DOHH2 (cell line): Measurements from ENCODE around the gene KCNK17.

Experiments used
- H3F3A ChIP-seq: fragments of 200-600 bp; sonication (generic), shearing (Covaris generic); 2 replicates; pipeline ENCODE4 v1.6.0; 2016; ENCODE audit warnings: antibody characterized with exemption, mild to moderate bottlenecking; ENCODE audit not compliant: control insufficient read depth, insufficient read depth
- H3K27ac ChIP-seq: fragments of 200-600 bp; sonication (generic); 2 replicates; pipeline ENCODE4 v1.5.1; 2014; ENCODE audit warnings: low read depth, mild to moderate bottlenecking, low read length, moderate library complexity
- H3K27me3 ChIP-seq: fragments of 200-600 bp; sonication (generic); 2 replicates; pipeline ENCODE4 v1.6.1; 2014; ENCODE audit warnings: mild to moderate bottlenecking, low read length, mixed read lengths; ENCODE audit not compliant: control insufficient read depth
- H3K36me3 ChIP-seq: fragments of 200-600 bp; sonication (generic); 2 replicates; pipeline ENCODE4 v1.6.1; 2014; ENCODE audit warnings: mild to moderate bottlenecking, low read length, moderate library complexity, mixed read lengths; ENCODE audit not compliant: control insufficient read depth
- H3K4me1 ChIP-seq: fragments of 200-600 bp; sonication (generic); 2 replicates; pipeline ENCODE4 v1.6.1; 2014; ENCODE audit warnings: mild to moderate bottlenecking, low read length, mixed read lengths; ENCODE audit not compliant: control insufficient read depth
- H3K4me2 ChIP-seq: fragments of 200-600 bp; sonication (generic); 2 replicates; pipeline ENCODE4 v1.6.0; 2014; ENCODE audit warnings: mild to moderate bottlenecking, low read length, moderate library complexity
- H3K4me3 ChIP-seq: fragments of 200-600 bp; sonication (generic); 2 replicates; pipeline ENCODE4 v1.5.1; 2014; ENCODE audit warnings: mild to moderate bottlenecking, low read length, mixed read lengths
- H3K79me2 ChIP-seq: fragments of 200-600 bp; sonication (generic); 2 replicates; pipeline ENCODE4 v1.6.1; 2014; ENCODE audit warnings: mild to moderate bottlenecking, low read length, mixed read lengths; ENCODE audit not compliant: control insufficient read depth
- H3K9me2 ChIP-seq: fragments of 200-600 bp; sonication (generic); replicated peaks from 2 replicates; pipeline ENCODE4 v1.6.1; 2014; ENCODE audit warnings: mild to moderate bottlenecking, low read length, mixed read lengths; ENCODE audit not compliant: control insufficient read depth
- H3K9me3 ChIP-seq: fragments of 200-600 bp; sonication (generic); 2 replicates; pipeline ENCODE4 v1.6.1; 2014; ENCODE audit warnings: antibody characterized with exemption, low read length, mixed read lengths; ENCODE audit not compliant: control insufficient read depth, insufficient read depth
- H4K20me1 ChIP-seq: fragments of 200-600 bp; sonication (generic); 2 replicates; pipeline ENCODE4 v1.6.0; 2014; ENCODE audit warnings: low read depth, mild to moderate bottlenecking, antibody characterized with exemption, low read length, moderate library complexity; ENCODE audit not compliant: control insufficient read depth, insufficient read depth
- EZH2phosphoT487 ChIP-seq: fragments of 200-600 bp; sonication (generic); IDR thresholded peaks from 2 replicates; pipeline ENCODE4 v1.6.1; 2017; ENCODE audit warnings: borderline replicate concordance, mild to moderate bottlenecking, antibody characterized with exemption, low read length, moderate library complexity, mixed read lengths
- TF ChIP-seq, protein P1 (sequence below): fragments of 200-600 bp; sonication (generic); IDR thresholded peaks from one replicate; pipeline ENCODE4 v1.5.1; 2014; ENCODE audit warnings: antibody characterized with exemption, mild to moderate bottlenecking, low read depth, low read length; ENCODE audit not compliant: poor library complexity, severe bottlenecking

The KCNK17 gene

DNA sequence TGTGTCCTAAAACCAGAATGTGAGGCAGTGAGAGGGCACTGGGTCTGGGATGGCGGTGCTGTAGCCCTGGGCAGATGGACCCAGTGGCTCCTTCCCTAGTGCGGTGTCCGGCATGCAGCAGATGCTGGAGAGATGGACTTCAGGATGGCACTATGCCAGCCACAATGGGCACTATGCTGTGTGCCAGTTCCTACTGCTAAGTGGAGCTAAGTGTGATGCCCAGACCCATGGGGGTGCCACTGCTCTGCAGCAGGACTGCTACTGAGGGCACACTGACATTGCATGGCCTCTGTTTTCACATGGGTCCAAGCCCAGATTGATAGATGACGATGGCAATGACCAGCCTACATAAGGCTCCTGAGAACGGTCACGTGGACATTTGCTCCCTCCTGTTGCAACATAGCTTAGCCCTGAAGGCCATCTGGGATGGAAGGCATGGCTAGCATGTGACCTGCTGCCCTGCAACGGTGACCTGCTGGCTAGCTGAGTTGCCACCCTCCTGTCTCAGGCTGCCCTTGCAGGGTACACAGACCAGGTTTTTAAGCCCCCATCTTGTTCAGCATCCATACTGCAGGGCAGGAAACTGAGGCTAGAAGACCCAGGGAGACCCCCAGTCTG, 39.6 kb upstream of the KCNK17 start:
- no peaks in the 10 kb centered on the region for H3K36me3 ChIP-seq
- no peak overlapping the region for H3K27ac ChIP-seq
- H3K79me2 ChIP-seq: no peaks in the 10 kb centered on the region
- TF ChIP-seq, protein P1, sequence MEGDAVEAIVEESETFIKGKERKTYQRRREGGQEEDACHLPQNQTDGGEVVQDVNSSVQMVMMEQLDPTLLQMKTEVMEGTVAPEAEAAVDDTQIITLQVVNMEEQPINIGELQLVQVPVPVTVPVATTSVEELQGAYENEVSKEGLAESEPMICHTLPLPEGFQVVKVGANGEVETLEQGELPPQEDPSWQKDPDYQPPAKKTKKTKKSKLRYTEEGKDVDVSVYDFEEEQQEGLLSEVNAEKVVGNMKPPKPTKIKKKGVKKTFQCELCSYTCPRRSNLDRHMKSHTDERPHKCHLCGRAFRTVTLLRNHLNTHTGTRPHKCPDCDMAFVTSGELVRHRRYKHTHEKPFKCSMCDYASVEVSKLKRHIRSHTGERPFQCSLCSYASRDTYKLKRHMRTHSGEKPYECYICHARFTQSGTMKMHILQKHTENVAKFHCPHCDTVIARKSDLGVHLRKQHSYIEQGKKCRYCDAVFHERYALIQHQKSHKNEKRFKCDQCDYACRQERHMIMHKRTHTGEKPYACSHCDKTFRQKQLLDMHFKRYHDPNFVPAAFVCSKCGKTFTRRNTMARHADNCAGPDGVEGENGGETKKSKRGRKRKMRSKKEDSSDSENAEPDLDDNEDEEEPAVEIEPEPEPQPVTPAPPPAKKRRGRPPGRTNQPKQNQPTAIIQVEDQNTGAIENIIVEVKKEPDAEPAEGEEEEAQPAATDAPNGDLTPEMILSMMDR: no peak
- no peaks in the 10 kb centered on the region for H3K27me3 ChIP-seq
- no peaks in the 10 kb centered on the region for H4K20me1 ChIP-seq
- H3K4me1 ChIP-seq: no peaks in the 10 kb centered on the region
- no peaks in the 10 kb centered on the region for H3K9me3 ChIP-seq
- no peaks in the 10 kb centered on the region for H3F3A ChIP-seq
- H3K4me3 ChIP-seq: no peak overlapping the region
- no peak overlapping the region for H3K4me2 ChIP-seq
- H3K9me2 ChIP-seq: no peaks in the 10 kb centered on the region

DNA sequence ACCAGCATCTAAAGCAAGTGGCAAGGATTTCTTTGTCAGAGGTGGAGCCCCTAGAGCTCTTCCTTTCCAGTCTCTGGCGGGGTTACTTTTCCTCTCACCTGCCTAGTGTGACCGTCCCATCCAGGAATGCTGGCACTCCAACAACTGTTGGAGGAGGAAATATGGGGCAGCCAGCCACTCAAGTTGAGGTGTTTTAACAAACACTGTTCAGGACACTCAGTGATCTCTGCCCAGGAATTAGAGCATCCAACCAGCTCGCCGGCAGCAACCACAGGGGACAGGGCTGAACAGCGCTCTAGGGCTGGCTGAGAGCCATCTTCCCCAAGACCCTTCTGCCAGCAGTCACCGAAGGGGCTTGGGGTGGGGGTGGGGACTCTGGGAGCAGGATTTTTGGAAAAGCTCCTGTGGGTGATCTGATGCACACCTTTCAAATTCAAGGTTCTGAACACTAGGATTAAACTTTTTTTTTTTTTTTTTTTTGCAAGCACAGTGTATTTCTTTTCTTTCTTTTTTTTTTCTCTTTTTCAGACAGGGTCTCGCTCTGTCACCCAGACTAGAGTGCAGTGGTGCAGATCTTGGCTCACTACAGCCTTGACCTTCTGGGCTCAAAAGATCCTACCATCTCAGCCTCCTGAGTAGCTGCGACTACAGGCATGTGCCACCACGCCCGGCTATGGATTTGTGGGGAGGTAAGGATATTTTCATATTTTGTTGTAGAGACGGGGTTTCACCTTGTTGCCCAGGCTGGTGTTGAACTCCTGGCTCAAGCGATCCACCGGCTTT, 36.7 kb upstream of the KCNK17 start:
- Histone ChIP-seq H3K4me3 (no peak overlapping the region), H3K9me3 (no peaks in the 10 kb centered on the region), H3K4me2 (no peak overlapping the region), H3K9me2 (no peaks in the 10 kb centered on the region), H3K4me1 (no peaks in the 10 kb centered on the region), H3F3A (no peaks in the 10 kb centered on the region), H3K27me3 (no peaks in the 10 kb centered on the region), H3K36me3 (no peaks in the 10 kb centered on the region), H3K79me2 (no peaks in the 10 kb centered on the region), H4K20me1 (no peaks in the 10 kb centered on the region), H3K27ac (no peak overlapping the region)
- TF ChIP-seq, protein P1: no peak
- no peak for TF ChIP-seq EZH2phosphoT487

DNA sequence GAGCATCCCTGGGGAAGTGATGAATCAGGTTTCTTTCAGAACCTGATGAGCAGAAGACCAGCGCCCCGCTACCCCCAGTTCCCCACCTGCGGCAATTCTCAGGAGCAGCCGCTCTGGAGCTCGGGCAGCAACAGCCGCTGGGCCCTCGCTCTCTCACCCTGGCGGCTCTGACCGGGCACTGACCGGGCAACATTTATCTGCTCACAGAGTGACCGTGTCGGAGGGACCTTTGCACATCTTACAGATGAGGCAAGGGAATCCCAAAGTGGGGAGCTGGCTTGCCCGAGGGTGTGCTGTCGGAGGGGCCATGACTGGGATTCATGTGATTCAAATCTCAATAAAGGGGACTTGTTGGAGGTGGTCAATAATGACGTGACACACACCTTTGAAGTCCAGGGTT, 34.5 kb upstream of the KCNK17 start:
- H3K4me2 ChIP-seq: no peak overlapping the region
- no peaks in the 10 kb centered on the region for H3F3A ChIP-seq
- H3K27me3 ChIP-seq: no peaks in the 10 kb centered on the region
- no peaks in the 10 kb centered on the region for H3K4me1 ChIP-seq
- no peak for TF ChIP-seq EZH2phosphoT487
- TF ChIP-seq, protein P1: no peak
- H3K4me3 ChIP-seq: no peak overlapping the region
- no peaks in the 10 kb centered on the region for H3K79me2 ChIP-seq
- H3K36me3 ChIP-seq: no peaks in the 10 kb centered on the region
- no peaks in the 10 kb centered on the region for H3K9me3 ChIP-seq
- H3K27ac ChIP-seq: no peak overlapping the region
- no peaks in the 10 kb centered on the region for H3K9me2 ChIP-seq
- H4K20me1 ChIP-seq: no peaks in the 10 kb centered on the region
